SH-SY5Y (cell line): ENCODE data around the gene SYNPO.

Experiments
- GATA2 ChIP-seq: IDR thresholded peaks from 2 replicates; pipeline ENCODE4 v1.6.1; 2011; ENCODE audit warnings: mild to moderate bottlenecking, low read depth, low read length
- GATA3 ChIP-seq: IDR thresholded peaks from 2 replicates; pipeline ENCODE4 v1.6.1; 2011; ENCODE audit warnings: low read depth, mild to moderate bottlenecking, low read length, moderate library complexity

- TF ChIP-seq GATA3 (no peak), GATA2 (no peak)
Measured at GRCh38 chr5:150599917-150600511, 40.4 kb upstream of the SYNPO start.
